RKO (cell line): Measurements from ENCODE around the gene GOLGA8R.
"Not testable (repeated sequence)": the region's sequence is repeated elsewhere in the genome, so short reads cannot be mapped to it uniquely, and the experiment has no call there.

Experiments
- DNase-seq: peaks from one replicate; pipeline ENCODE4 v3.0.0-alpha.2; 2016; ENCODE audit warnings: low spot score

Gene GOLGA8R

GRCh38 chr15:30414160-30414559 is at the start of gene GOLGA8R:
Gene GOLGA8R, minus strand, starts transcription at chr15:30414260. Its CDS starts 98 bp downstream, at chr15:30414162.
- DNase-seq = not testable (repeated sequence)

GRCh38 chr15:30463849-30464248 is 49.8 kb upstream of the GOLGA8R start:
- DNase-seq = not testable (repeated sequence)

- DNase-seq = not testable (repeated sequence)
Observed at GRCh38 chr15:30462176-30462575, 48.1 kb upstream of the GOLGA8R start.

- not testable (repeated sequence) for DNase-seq
Observed at GRCh38 chr15:30452702-30453101, 38.6 kb upstream of the GOLGA8R start.

- not testable (repeated sequence) for DNase-seq
Observed at GRCh38 chr15:30438348-30438747, 24.3 kb upstream of the GOLGA8R start.

- DNase-seq = not testable (repeated sequence)
Observed at GRCh38 chr15:30435878-30436277, 21.8 kb upstream of the GOLGA8R start.

- not testable (repeated sequence) for DNase-seq
Observed at GRCh38 chr15:30420723-30421122, 6.7 kb upstream of the GOLGA8R start.

GRCh38 chr15:30407636-30408035 is 6.4 kb downstream of the GOLGA8R start:
- not testable (repeated sequence) for DNase-seq

- DNase-seq = not testable (repeated sequence)
Observed at GRCh38 chr15:30398988-30399387, 15.1 kb downstream of the GOLGA8R start.

- not testable (repeated sequence) for DNase-seq
Observed at GRCh38 chr15:30393664-30393991, 20.4 kb downstream of the GOLGA8R start.

GRCh38 chr15:30392766-30393663 is 21.0 kb downstream of the GOLGA8R start, which contains the start of gene CHRFAM7A:
Gene CHRFAM7A, minus strand, starts transcription at chr15:30393540. Its CDS starts 10,189 bp downstream, at chr15:30383351.
- DNase-seq = not testable (repeated sequence)

- DNase-seq = not testable (repeated sequence)
Observed at GRCh38 chr15:30386318-30386887, 27.7 kb downstream of the GOLGA8R start.

- not testable (repeated sequence) for DNase-seq
Observed at GRCh38 chr15:30377082-30377413, 37.0 kb downstream of the GOLGA8R start.

GRCh38 chr15:30376375-30377081 is 37.5 kb downstream of the GOLGA8R start:
- not testable (repeated sequence) for DNase-seq

- peak; percentile 1 for DNase-seq
Observed at GRCh38 chr15:30375872-30376271, 38.2 kb downstream of the GOLGA8R start.

GRCh38 chr15:30374862-30375261 is 39.2 kb downstream of the GOLGA8R start:
- DNase-seq = not testable (repeated sequence)

GRCh38 chr15:30368271-30368670 is 45.8 kb downstream of the GOLGA8R start:
- DNase-seq = not testable (repeated sequence)

GRCh38 chr15:30367246-30367645 is 46.8 kb downstream of the GOLGA8R start:
- DNase-seq = not testable (repeated sequence)

- not testable (repeated sequence) for DNase-seq
Observed at GRCh38 chr15:30361404-30361803, 52.7 kb downstream of the GOLGA8R start.

GRCh38 chr15:30360990-30361389 is 53.1 kb downstream of the GOLGA8R start:
- not testable (repeated sequence) for DNase-seq

- DNase-seq = not testable (repeated sequence)
Observed at GRCh38 chr15:30355043-30355442, 59.0 kb downstream of the GOLGA8R start.
